Calu3 (cell line): ENCODE data around the gene RBFOX2. TPM values are rescaled to one million over a fixed set of nuclear protein-coding genes. Genes with fewer than 3 reads are reported as not detected.

Experiments
- BruUV-seq: library from RNA; stranded (reverse); fragments of 400-500 nt; replicated peaks from 2 replicates; lab custom pipeline; 2021; lab: Mats Ljungman, UMichigan
- CTCF ChIA-PET: fragments of 300-600 bp; sonication (Branson Sonifier 250); formaldehyde crosslinking; loops from one replicate; lab custom pipeline; 2022; ENCODE audit warnings: antibody characterized with exemption; lab: Charles Lee
- DNase-seq: peaks from one replicate; pipeline ENCODE4 v3.0.0; 2022
- H3K27ac Mint-ChIP-seq: one replicate; pipeline ENCODE4 v1.8.0; 2022; ENCODE audit warnings: mixed read lengths; ENCODE audit not compliant: unreplicated experiment
- H3K27me3 Mint-ChIP-seq: one replicate; pipeline ENCODE4 v1.8.0; 2022; ENCODE audit warnings: mixed read lengths; ENCODE audit not compliant: unreplicated experiment
- H3K36me3 Mint-ChIP-seq: one replicate; pipeline ENCODE4 v1.8.0; 2022; ENCODE audit warnings: mild to moderate bottlenecking, moderate library complexity, mixed read lengths; ENCODE audit not compliant: insufficient read depth, unreplicated experiment
- H3K4me1 Mint-ChIP-seq: one replicate; pipeline ENCODE4 v1.8.0; 2022; ENCODE audit warnings: mild to moderate bottlenecking, low read depth, mixed read lengths; ENCODE audit not compliant: unreplicated experiment
- H3K4me3 Mint-ChIP-seq: one replicate; pipeline ENCODE4 v1.8.0; 2022; ENCODE audit warnings: mild to moderate bottlenecking, low read depth, moderate library complexity, mixed read lengths; ENCODE audit not compliant: unreplicated experiment
- H3K9me3 Mint-ChIP-seq: one replicate; pipeline ENCODE4 v1.8.0; 2022; ENCODE audit warnings: low read depth, mixed read lengths; ENCODE audit not compliant: unreplicated experiment
- intact Hi-C: fragments of 100-400 bp; cut with micrococcal nuclease; formaldehyde crosslinking; loops from one replicate; pipeline ENCODE4 v1.10.0; 2022; ENCODE audit not compliant: unreplicated experiment
- total RNA-seq: library from RNA; stranded (reverse); gene quantifications from 2 replicates; pipeline ENCODE4 v1.2.3, GENCODE V29; 2022
- TF ChIP-seq, protein P1 (sequence below): fragments of 200-600 bp; IDR thresholded peaks from one replicate; pipeline ENCODE4 v1.8.0; 2022; ENCODE audit warnings: antibody characterized with exemption; ENCODE audit not compliant: unreplicated experiment

The RBFOX2 gene
- total RNA-seq, 1 experiment from 2014 or later: 63.1 TPM

DNA sequence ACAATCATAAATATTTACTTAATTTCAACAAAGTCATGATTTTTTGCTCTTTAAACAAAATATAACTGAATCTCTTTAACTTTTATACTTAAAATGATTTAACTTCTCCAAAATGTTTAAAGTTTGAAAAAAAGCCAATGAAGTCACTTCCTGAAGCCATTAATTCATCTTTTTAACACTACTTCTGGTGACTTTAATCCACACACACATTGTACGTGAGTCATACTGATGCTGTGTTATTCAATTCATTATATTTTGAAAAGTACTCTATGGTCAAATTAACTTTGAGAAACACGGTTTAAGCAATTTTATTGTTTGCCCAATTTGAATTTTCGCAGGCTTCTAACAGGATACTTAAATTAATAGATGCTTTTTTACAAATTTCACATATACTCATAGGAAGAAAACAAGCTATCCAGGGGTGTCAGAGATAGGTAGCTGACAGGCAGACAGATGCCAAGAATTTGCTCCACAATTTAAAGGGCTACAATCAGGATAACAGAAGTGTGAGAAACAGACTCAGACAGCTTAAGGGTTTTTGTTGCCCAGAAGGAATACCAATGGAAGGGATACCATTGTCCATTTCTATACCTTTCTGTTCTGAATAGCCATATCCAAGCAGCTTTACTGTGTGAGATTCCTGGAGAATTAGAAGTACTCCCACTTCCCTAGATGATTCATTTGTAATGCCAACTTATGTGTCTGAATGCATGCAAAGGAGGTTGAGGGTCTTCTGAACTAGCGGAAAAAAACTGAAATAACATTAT, 118.4 kb downstream of the RBFOX2 start:
- H3K27me3 Mint-ChIP-seq: no peaks in the 10 kb centered on the region
- TF ChIP-seq, protein P1, sequence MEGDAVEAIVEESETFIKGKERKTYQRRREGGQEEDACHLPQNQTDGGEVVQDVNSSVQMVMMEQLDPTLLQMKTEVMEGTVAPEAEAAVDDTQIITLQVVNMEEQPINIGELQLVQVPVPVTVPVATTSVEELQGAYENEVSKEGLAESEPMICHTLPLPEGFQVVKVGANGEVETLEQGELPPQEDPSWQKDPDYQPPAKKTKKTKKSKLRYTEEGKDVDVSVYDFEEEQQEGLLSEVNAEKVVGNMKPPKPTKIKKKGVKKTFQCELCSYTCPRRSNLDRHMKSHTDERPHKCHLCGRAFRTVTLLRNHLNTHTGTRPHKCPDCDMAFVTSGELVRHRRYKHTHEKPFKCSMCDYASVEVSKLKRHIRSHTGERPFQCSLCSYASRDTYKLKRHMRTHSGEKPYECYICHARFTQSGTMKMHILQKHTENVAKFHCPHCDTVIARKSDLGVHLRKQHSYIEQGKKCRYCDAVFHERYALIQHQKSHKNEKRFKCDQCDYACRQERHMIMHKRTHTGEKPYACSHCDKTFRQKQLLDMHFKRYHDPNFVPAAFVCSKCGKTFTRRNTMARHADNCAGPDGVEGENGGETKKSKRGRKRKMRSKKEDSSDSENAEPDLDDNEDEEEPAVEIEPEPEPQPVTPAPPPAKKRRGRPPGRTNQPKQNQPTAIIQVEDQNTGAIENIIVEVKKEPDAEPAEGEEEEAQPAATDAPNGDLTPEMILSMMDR: no peak
- H3K36me3 Mint-ChIP-seq: peaks cover 7% of the 10 kb centered on the region
- no peak for DNase-seq
- no TSS peak for BruUV-seq
- H3K9me3 Mint-ChIP-seq: no peaks in the 10 kb centered on the region
- CTCF ChIA-PET: no interaction called here
- no peak overlapping the region for H3K27ac Mint-ChIP-seq
- intact Hi-C loops: no loop called here
- H3K4me1 Mint-ChIP-seq: peaks cover 14% of the 10 kb centered on the region
- H3K4me3 Mint-ChIP-seq: no peak overlapping the region

DNA sequence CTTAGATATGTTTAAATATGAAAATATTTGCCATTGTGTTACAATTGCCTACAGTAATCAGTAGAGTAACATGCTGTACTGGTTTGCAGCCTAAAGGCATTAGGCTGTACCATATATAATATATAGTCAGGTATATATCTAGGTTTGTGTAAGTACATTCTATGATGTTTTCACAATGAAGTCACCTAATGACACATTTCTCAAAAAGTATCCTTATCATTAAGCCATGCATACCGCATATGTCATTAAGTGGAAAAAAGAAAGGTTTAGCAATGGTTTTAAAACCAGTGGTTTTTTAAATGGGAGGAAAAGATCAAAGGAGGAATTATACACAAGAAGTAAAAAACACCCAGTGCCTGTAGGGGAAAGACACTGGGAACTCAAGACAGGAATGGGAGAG, 122.7 kb downstream of the RBFOX2 start:
- intact Hi-C loops: no loop called here
- Mint-ChIP-seq H3K4me3 (no peak overlapping the region), H3K4me1 (peaks cover 29% of the 10 kb centered on the region), H3K27ac (no peak overlapping the region), H3K9me3 (no peaks in the 10 kb centered on the region), H3K27me3 (no peaks in the 10 kb centered on the region), H3K36me3 (no peaks in the 10 kb centered on the region)
- TF ChIP-seq, protein P1: no peak
- no peak for DNase-seq
- no TSS peak for BruUV-seq
- CTCF ChIA-PET: no interaction called here

DNA sequence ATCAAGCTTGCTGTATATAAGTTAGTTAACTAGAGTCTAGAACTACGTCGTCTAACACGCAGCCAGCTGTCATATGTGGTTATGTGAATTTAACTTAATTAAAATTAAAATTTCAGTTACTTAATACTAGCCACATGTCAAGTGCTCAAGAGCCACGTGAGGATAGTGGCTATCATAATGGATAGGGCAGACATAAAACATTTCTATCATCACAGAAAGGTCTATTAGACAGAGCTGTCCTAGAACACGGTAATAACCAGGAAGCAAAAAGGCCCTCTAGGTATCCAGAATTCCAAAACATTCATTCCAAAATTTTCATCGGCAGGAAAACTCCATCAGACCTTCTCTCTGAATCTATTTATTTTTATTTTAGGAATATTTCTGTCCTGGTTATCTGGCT, 123.9 kb downstream of the RBFOX2 start:
- H3K4me3 Mint-ChIP-seq: no peak overlapping the region
- H3K27me3 Mint-ChIP-seq: no peaks in the 10 kb centered on the region
- no peaks in the 10 kb centered on the region for H3K36me3 Mint-ChIP-seq
- no TSS peak for BruUV-seq
- intact Hi-C loops: no loop called here
- no peak for DNase-seq
- no peak overlapping the region for H3K27ac Mint-ChIP-seq
- TF ChIP-seq, protein P1: no peak
- no peaks in the 10 kb centered on the region for H3K9me3 Mint-ChIP-seq
- CTCF ChIA-PET: no interaction called here
- H3K4me1 Mint-ChIP-seq: peaks cover 29% of the 10 kb centered on the region

DNA sequence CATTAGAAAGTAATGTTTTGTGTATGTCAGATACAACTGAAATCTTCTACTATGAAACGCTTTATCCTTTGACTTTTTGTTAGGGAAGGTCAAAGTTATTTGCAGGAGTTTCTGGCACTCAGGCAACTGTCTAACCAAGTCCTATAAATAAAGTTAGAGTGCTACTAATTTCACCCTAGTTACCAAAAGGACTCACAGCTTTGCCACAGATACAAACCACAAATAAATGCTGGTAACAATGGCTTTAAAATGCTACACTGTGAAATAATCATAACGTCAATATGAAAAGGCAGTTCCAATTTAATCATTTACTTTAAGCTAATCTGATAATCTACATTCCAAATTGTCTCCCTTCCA, 124.3 kb downstream of the RBFOX2 start:
- H3K4me3 Mint-ChIP-seq: no peak overlapping the region
- BruUV-seq: no TSS peak
- H3K27me3 Mint-ChIP-seq: no peaks in the 10 kb centered on the region
- TF ChIP-seq, protein P1: no peak
- intact Hi-C loops: no loop called here
- no peaks in the 10 kb centered on the region for H3K36me3 Mint-ChIP-seq
- CTCF ChIA-PET: interaction anchor here (1.1 kb wide), 1 partner anchor 11 kb away, joined by 3 read pairs; no protein-coding TSS in a partner anchor
- peaks cover 29% of the 10 kb centered on the region for H3K4me1 Mint-ChIP-seq
- no peak overlapping the region for H3K27ac Mint-ChIP-seq
- no peak for DNase-seq
- H3K9me3 Mint-ChIP-seq: no peaks in the 10 kb centered on the region
